ENCODE results near the gene STAB2.

Gene STAB2

GRCh38 chr12:103812789-103813188 lies 225.7 kb downstream of the STAB2 start:
- no peak for DNase-seq

GRCh38 chr12:103813426-103813825 lies 226.4 kb downstream of the STAB2 start:
- DNase-seq: no peak

GRCh38 chr12:103813949-103814348 lies 226.9 kb downstream of the STAB2 start:
- no peak for DNase-seq

GRCh38 chr12:103814436-103814835 lies 227.4 kb downstream of the STAB2 start:
- no peak for DNase-seq
